RWPE1 (cell line): ENCODE results near the gene TMEM74B.

Experiments used
- CTCF ChIA-PET: fragments of 350-600 bp; sonication (Branson Sonifier 250); formaldehyde crosslinking; extraction: SDS; loops from one replicate; lab custom pipeline; 2021; lab: Yijun Ruan, JAX
- POLR2A ChIA-PET: fragments of 400-600 bp; formaldehyde crosslinking; extraction: SDS; loops from one replicate; lab custom pipeline; 2020; ENCODE audit warnings: antibody characterized with exemption; ENCODE audit not compliant: low non-redundant PET; lab: Yijun Ruan, JAX
- DNase-seq: peaks from one replicate; pipeline ENCODE4 v3.0.0; 2012; ENCODE audit warnings: low spot score
- H3K27ac ChIP-seq: fragments of 450-650 bp; 2 replicates; pipeline ENCODE4 v1.5.1; 2017
- TF ChIP-seq, protein P1 (sequence below): fragments of 450-650 bp; conservative IDR thresholded peaks from 2 replicates; pipeline ENCODE4 v1.5.1; 2017; ENCODE audit warnings: low read depth, mild to moderate bottlenecking

The TMEM74B gene

GRCh38 chr20:1131354-1131753, 53.4 kb downstream of the TMEM74B start:
- CTCF ChIA-PET, result no interaction called here
- TF ChIP-seq, protein P1, sequence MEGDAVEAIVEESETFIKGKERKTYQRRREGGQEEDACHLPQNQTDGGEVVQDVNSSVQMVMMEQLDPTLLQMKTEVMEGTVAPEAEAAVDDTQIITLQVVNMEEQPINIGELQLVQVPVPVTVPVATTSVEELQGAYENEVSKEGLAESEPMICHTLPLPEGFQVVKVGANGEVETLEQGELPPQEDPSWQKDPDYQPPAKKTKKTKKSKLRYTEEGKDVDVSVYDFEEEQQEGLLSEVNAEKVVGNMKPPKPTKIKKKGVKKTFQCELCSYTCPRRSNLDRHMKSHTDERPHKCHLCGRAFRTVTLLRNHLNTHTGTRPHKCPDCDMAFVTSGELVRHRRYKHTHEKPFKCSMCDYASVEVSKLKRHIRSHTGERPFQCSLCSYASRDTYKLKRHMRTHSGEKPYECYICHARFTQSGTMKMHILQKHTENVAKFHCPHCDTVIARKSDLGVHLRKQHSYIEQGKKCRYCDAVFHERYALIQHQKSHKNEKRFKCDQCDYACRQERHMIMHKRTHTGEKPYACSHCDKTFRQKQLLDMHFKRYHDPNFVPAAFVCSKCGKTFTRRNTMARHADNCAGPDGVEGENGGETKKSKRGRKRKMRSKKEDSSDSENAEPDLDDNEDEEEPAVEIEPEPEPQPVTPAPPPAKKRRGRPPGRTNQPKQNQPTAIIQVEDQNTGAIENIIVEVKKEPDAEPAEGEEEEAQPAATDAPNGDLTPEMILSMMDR, result no peak
- no peak overlapping the region for H3K27ac ChIP-seq
- POLR2A ChIA-PET, result no interaction called here
- DNase-seq, result no peak

DNA sequence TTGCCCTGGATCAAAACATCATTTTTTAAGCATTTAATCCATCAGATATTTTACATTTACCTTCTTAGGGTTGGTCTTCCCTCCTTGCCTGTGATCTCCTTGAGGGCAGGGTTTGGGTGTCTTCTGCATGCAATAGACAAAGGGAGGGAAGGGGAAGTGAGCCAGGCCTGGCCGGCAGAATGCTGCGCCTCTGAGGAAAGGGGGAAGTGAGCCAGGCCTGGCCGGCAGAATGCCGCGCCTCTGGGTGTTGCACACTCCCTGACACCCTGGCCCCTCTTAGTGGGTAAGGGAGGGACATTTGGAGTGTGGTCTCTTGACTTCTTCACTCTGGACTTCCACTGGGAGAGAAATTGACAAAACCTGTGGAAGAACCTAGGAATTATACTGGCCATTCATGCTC, 53.9 kb downstream of the TMEM74B start:
- H3K27ac ChIP-seq, result 0 out of 2 replicates have a peak overlapping the region, but pooled peaks have one; percentile 9
- TF ChIP-seq, protein P1, result no peak
- no peak for DNase-seq
- ChIA-PET CTCF (no interaction called here), POLR2A (no interaction called here)
